ELF-1 (cell line): ENCODE results near the gene OR5B2.
"Not testable (repeated sequence)": the region's sequence is repeated elsewhere in the genome, so short reads cannot be mapped to it uniquely, and the experiment has no call there.

Experiments used
- DNase-seq: peaks from one replicate; pipeline ENCODE4 v3.0.0-alpha.2; 2016; ENCODE audit warnings: low read depth, low spot score

The OR5B2 gene

DNA sequence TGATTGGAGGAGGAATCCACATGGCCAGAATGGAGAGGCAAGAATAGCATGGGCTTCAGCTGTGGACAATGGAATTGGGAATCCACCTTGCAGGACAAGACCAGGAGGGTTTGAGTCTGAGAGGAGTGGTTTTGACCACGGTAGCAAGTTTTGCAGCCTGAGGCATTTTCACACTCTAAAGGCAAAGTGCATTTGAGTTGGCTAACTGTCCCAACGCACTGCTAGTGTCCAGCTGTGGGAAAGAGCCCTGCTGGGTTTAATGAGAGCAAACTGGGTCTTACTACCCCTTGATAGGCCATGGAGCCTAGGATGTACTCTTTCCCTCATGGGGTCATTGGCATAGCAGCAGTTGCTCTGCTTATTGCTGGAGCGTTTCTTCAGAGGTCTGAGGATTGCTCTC lies at the start of gene OR5B2:
Gene OR5B2, minus strand, starts transcription at position 101 of the 400 bp plus-strand sequence. CDS start 4,860 bp downstream, outside the sequence.
- DNase-seq: no peak

DNA sequence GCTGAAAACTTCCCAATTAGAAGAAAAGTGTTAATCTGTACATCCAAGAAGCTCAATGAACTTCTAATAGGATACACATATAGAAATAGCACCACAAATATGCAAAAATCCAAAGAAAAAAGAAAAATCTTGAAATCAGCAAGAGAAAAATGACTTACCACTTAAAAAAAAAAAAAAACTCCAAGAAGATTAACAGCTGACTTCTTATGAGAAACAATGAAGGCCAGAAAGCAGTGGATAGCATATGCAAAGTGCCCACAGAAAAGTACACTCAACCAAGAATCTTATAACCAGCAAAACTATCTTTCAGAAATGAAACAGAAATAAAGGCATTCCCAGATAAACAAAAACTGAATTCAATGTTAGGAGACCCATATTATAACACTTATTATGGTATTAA lies 44.0 kb upstream of the OR5B2 start:
- DNase-seq: no peak

DNA sequence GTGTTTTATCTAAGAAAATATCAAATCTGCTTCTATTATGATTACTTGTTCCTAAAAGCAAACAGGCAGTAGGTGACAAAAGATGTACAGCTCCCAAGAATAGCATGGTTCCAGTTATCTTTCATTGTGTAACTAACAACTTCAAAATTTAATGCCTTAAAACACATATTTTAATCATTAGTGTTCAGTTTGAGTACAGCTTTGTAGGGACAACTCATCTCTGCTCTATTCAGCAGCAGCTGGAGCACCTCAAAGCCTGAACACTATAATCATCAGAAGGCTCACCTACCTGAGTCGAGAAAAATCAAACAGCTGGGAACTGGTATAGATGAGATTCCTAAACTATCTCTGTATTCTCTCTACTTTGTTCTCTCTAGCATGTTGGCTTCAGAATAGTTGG lies 38.4 kb upstream of the OR5B2 start:
- DNase-seq: no peak

DNA sequence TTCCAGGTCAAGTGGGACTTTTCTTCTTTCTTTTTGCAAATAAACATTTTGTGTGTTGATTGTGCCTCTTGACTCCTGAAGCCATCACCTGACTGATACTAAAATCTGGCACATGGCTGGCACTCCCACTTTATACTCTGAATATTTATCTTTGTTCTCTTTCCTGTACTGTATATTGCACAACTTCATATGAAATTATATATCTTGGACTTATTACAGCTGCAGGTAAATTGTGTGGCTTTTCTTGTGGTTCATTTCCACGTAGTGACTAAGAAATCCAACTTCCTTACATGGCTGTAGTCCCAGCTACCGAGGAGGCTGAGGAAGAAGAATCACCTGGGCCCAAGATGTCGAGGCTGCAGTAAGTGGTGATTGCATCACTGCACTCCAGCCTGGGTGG lies 37.8 kb upstream of the OR5B2 start:
- DNase-seq: no peak

DNA sequence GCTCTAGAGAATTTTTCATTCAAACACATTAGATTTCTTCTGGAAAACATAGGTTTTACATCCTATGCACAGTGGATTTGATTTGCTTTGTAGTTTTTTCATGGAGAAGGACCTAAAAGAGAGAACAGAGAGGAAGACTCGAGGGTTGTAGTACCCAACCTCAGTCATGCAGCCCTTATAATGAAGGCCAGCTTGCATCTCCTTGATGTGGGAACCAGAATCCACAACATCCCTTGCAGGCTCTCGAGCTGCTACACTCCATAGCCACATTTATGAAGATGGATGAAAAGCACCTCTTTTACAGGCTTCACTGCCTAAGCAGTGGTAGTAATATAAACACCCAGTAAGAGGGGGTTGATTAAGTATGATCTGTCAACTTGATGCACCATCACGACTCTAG lies 23.7 kb upstream of the OR5B2 start:
- no peak for DNase-seq

DNA sequence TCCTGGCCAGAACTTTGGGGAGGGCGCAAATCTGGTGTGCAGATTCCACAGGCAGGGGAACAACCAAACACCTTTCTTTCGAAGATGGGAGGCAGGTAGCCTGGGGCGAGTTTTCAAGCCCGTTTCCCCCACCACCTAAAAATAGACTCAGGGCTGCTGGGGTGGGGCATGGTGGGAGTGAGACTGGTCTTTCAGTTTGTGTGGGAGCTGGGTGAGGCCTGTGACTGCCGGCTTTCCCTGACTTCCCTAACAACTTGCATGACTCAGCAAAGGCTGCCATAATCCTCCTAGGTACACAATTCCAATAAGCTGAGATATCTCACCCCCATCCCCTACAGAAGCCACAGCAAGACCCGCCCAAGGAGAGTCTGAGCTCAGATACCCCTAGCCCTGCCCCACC lies 18.4 kb upstream of the OR5B2 start:
- DNase-seq: no peak

- DNase-seq: no peak
Observed at GRCh38 chr11:58444300-58444699, 16.4 kb upstream of the OR5B2 start.

- no peak for DNase-seq
Observed at GRCh38 chr11:58442136-58442535, 14.2 kb upstream of the OR5B2 start, which contains the start of gene OR5B12. Gene OR5B12 (minus strand): TSS chr11:58442236. CDS start chr11:58440151, 2,085 bp downstream.

- no peak for DNase-seq
Observed at GRCh38 chr11:58438486-58438885, 10.6 kb upstream of the OR5B2 start.

- no peak for DNase-seq
Observed at GRCh38 chr11:58434217-58434616, 6.3 kb upstream of the OR5B2 start.

DNA sequence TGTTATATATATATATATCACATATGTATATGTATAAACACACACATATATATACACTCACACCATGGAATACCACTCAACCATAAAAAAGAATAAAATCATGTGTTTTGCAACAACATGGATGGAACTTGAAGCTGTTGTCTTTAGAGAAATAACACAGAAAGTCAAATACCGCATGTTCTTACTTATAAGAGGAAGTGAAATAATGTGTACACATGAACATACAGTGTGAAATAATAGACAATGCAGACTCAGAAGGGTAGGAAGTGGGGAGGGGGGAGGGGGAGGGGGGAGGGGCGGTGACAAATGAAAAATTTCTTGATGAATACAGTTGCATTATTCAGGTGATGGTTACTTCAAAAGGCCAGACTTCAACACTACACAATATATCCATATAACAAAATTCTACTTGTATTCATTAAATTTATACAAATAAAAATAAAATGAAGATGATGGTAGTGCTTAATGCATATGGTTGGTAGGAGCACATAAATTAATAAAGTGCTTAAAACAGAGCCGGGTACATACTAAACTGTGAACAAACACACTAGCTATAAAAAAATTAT lies 5.8 kb upstream of the OR5B2 start:
- DNase-seq: no peak

- DNase-seq: no peak
Observed at GRCh38 chr11:58429273-58429672, 1.4 kb upstream of the OR5B2 start.

DNA sequence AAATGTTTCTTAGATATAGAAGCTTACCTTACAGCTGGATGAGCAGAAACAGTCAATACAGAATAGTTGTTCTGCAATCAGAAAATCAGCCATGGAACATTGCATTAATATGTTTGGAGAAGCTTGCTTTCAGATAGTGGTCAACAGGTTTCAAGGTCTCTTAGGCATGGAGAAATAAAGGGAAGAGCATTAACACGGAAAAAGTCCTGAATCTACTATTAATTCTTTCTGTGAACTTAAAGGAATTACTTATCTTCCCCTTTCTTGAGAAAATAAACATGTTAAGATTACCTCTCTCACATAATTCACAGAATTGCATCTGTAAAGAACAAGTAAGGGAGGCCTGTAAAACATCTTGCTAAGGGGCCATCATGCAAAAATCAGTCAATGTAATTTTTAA lies 21.1 kb downstream of the OR5B2 start, which contains the start of gene OR5B3:
Gene OR5B3, minus strand, starts transcription at position 101 of the 400 bp plus-strand sequence. CDS start 3,465 bp downstream, outside the sequence.
- DNase-seq: no peak

DNA sequence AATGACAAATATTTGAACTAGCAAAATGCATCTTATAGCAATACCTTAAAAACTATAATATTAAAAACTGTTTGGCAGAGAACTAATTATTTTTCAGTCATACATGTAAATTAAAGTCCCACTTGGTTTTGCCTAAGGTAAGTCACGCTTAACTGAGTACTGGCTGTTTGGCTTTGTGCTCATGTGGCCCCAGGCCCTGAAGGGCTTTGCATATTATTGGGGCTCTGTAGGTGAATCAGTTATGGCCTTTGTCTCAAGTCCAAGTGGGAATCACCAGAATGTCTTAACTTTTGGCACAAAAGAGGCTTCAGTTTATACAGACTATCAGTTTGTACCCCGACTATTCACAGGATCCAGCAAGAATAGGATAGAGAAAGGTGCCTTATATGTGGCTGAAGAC lies 28.3 kb downstream of the OR5B2 start:
- DNase-seq: not testable (repeated sequence)

- no peak for DNase-seq
Observed at GRCh38 chr11:58395581-58395980, 32.3 kb downstream of the OR5B2 start.

DNA sequence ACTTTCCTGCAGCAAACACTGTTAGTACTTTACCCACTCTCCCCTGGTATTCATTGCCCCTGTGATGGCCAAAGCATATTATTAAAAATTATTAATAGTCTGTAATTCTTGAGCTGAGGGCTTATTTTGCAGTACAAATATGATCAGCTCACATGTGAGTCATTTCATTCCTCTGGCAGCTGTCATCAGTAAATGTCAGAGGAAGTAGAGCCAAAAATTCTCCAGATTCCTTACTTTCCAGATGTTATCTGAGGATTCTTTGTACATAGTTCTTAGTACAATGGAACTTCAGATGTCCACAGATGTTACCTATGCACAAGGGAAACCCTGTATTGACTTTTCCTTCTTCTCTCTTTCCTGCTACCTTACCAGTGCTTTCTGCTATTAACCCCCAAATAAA lies 33.7 kb downstream of the OR5B2 start:
- no peak for DNase-seq

- no peak for DNase-seq
Observed at GRCh38 chr11:58392746-58393145, 35.2 kb downstream of the OR5B2 start.

DNA sequence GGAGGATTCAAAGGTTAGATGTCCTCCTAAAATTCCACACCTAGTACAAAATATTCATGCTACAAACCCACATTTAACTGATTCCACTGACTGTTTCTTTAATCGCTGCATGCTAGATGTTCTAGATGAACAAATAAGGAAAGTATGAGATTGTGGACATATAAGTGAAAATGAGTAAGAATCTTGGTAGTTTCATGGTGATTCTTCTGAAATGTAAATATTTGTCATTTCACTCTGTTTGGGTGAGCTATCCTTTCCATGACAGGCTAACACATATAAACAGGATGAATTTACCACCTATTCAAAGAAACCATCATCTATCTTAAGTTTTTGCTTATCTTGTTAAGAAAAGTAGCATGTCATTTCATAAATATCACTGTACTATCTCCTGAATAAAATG lies 36.0 kb downstream of the OR5B2 start:
- DNase-seq: no peak

GRCh38 chr11:58390551-58391063 lies 37.3 kb downstream of the OR5B2 start:
- no peak for DNase-seq
